Smooth muscle cell (in vitro differentiated cells): ENCODE measurements around the gene SKA3. TPM values are rescaled to one million over a fixed set of nuclear protein-coding genes. Genes with fewer than 3 reads are reported as not detected.
"Not testable (repeated sequence)": the region's sequence is repeated elsewhere in the genome, so short reads cannot be mapped to it uniquely, and the experiment has no call there.

Source experiments
- DNase-seq: peaks from one replicate; lab custom pipeline; 2025; ENCODE audit not compliant: unreplicated experiment; lab: John Stamatoyannopoulos, UW
- H2AFZ ChIP-seq: fragments of 200-600 bp; sonication (generic); 2 replicates; pipeline ENCODE4 v1.6.0; 2016; ENCODE audit warnings: antibody characterized with exemption, low read depth, mild to moderate bottlenecking
- H3F3A ChIP-seq: fragments of 200-600 bp; sonication (generic); 2 replicates; pipeline ENCODE4 v1.6.0; 2017; ENCODE audit warnings: antibody characterized with exemption, low read depth
- H3K27ac ChIP-seq: fragments of 200-600 bp; sonication (generic); 2 replicates; pipeline ENCODE4 v1.5.1; 2016; ENCODE audit warnings: low read depth, mild to moderate bottlenecking
- H3K27me3 ChIP-seq: fragments of 200-600 bp; sonication (generic); 2 replicates; pipeline ENCODE4 v1.6.1; 2016; ENCODE audit warnings: low read depth, mild to moderate bottlenecking
- H3K36me3 ChIP-seq: fragments of 200-600 bp; sonication (generic); 2 replicates; pipeline ENCODE4 v1.5.1; 2016; ENCODE audit warnings: low read depth
- H3K4me1 ChIP-seq: fragments of 200-600 bp; sonication (generic); 2 replicates; pipeline ENCODE4 v1.5.1; 2016; ENCODE audit warnings: low read depth
- H3K4me2 ChIP-seq: fragments of 200-600 bp; sonication (generic); 2 replicates; pipeline ENCODE4 v1.6.0; 2016; ENCODE audit warnings: mild to moderate bottlenecking
- H3K4me3 ChIP-seq: fragments of 200-600 bp; sonication (generic); 2 replicates; pipeline ENCODE4 v1.5.1; 2016; ENCODE audit warnings: mild to moderate bottlenecking
- H3K79me2 ChIP-seq: fragments of 200-600 bp; sonication (generic); 2 replicates; pipeline ENCODE4 v1.6.0; 2016; ENCODE audit warnings: low read depth, mild to moderate bottlenecking
- H3K9ac ChIP-seq: fragments of 200-600 bp; sonication (generic); 2 replicates; pipeline ENCODE4 v1.6.0; 2016; ENCODE audit warnings: low read depth
- H3K9me3 ChIP-seq: fragments of 200-600 bp; sonication (generic); replicated peaks from 2 replicates; pipeline ENCODE4 v1.5.1; 2016; ENCODE audit warnings: low read depth
- H4K20me1 ChIP-seq: fragments of 200-600 bp; sonication (generic); 2 replicates; pipeline ENCODE4 v1.6.0; 2016; ENCODE audit warnings: low read depth
- WGBS: methylation state at CpG from one replicate; pipeline ENCODE4 v1.1.7; 2016; ENCODE audit warnings: low lambda C conversion rate; 5-methylcytosine and 5-hydroxymethylcytosine counted together
- polyA plus RNA-seq: library from polyadenylated mRNA; unstranded; fragments of >200 nt; fragmentation: Nextera tagmentation; extraction: Ambion mirVana; gene quantifications from 2 replicates; pipeline ENCODE4 v1.2.1, GENCODE V29; 2016
- total RNA-seq: library from RNA; depleted of rRNA; stranded (reverse); fragments of >200 nt; gene quantifications from 2 replicates; pipeline ENCODE4 v1.2.3, GENCODE V29; 2014
- TF ChIP-seq, protein P1 (sequence below): fragments of 200-600 bp; sonication (generic); IDR thresholded peaks from 2 replicates; pipeline ENCODE4 v1.5.1; 2017; ENCODE audit warnings: borderline replicate concordance, mild to moderate bottlenecking, antibody characterized with exemption; ENCODE audit not compliant: insufficient read depth, poor library complexity, severe bottlenecking

Gene SKA3
- total and polyA plus RNA-seq, 2 experiments from 2014 or later = 5.4 to 7.2 TPM

DNA sequence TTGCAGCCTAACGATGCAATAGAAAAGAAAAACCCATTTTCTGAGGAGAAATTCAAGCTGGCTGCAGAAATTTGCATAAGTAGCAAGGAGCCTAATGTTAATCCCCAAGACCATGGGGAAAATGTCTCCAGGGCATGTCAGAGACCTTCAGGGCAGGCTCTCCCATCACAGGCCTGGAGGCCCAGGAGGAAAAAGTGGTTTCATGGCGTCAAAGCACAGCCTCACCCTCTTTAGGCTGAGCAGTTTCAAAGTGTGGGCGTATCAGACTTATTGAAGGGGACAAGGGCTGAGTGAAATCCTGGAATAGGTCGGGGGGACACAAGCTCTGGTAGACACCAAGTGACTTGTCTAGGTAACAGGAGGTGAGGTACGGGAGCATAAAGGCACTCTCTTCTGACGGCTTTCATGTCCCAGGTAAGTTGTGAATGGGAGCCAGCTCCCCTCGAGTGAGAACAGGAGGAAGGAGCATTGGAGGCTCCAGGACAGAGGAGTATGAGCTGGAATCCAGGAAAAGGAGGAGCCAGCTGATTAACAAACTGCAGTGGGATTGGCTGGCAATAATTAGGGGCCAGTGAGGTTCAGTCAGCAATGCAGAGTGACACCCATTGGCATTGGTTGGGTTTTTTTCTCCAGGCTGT lies 35.9 kb upstream of the SKA3 start:
- no peak overlapping the region for H2AFZ ChIP-seq
- TF ChIP-seq, protein P1, sequence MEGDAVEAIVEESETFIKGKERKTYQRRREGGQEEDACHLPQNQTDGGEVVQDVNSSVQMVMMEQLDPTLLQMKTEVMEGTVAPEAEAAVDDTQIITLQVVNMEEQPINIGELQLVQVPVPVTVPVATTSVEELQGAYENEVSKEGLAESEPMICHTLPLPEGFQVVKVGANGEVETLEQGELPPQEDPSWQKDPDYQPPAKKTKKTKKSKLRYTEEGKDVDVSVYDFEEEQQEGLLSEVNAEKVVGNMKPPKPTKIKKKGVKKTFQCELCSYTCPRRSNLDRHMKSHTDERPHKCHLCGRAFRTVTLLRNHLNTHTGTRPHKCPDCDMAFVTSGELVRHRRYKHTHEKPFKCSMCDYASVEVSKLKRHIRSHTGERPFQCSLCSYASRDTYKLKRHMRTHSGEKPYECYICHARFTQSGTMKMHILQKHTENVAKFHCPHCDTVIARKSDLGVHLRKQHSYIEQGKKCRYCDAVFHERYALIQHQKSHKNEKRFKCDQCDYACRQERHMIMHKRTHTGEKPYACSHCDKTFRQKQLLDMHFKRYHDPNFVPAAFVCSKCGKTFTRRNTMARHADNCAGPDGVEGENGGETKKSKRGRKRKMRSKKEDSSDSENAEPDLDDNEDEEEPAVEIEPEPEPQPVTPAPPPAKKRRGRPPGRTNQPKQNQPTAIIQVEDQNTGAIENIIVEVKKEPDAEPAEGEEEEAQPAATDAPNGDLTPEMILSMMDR = no peak
- H3K27me3 ChIP-seq = no peaks in the 10 kb centered on the region
- DNase-seq = no peak
- H3K4me3 ChIP-seq = no peak overlapping the region
- no peak overlapping the region for H3K4me2 ChIP-seq
- no peaks in the 10 kb centered on the region for H4K20me1 ChIP-seq
- no peaks in the 10 kb centered on the region for H3K9me3 ChIP-seq
- WGBS = 85% methylated on average over 7 of the region's 7 CpGs
- H3K4me1 ChIP-seq = no peaks in the 10 kb centered on the region
- H3F3A ChIP-seq = no peaks in the 10 kb centered on the region
- H3K79me2 ChIP-seq = no peaks in the 10 kb centered on the region
- H3K9ac ChIP-seq = no peak overlapping the region
- no peaks in the 10 kb centered on the region for H3K36me3 ChIP-seq
- no peak overlapping the region for H3K27ac ChIP-seq

- Histone ChIP-seq H3K27me3 (no peaks in the 10 kb centered on the region), H3K4me3 (no peak overlapping the region), H3K4me1 (no peaks in the 10 kb centered on the region), H3K79me2 (no peaks in the 10 kb centered on the region), H3K9ac (no peak overlapping the region), H2AFZ (no peak overlapping the region), H3K4me2 (no peak overlapping the region), H3K36me3 (no peaks in the 10 kb centered on the region), H3K9me3 (no peaks in the 10 kb centered on the region), H4K20me1 (no peaks in the 10 kb centered on the region), H3K27ac (no peak overlapping the region), H3F3A (no peaks in the 10 kb centered on the region)
- WGBS = 93% methylated on average over 3 of the region's 3 CpGs
- TF ChIP-seq, protein P1 = no peak
- DNase-seq = no peak
Observed at GRCh38 chr13:21208652-21209154, 32.4 kb upstream of the SKA3 start.

- Histone ChIP-seq H3K4me1 (no peaks in the 10 kb centered on the region), H3K79me2 (no peaks in the 10 kb centered on the region), H3K27me3 (no peaks in the 10 kb centered on the region), H3K4me3 (no peak overlapping the region), H3K36me3 (no peaks in the 10 kb centered on the region), H3K9me3 (no peaks in the 10 kb centered on the region), H4K20me1 (no peaks in the 10 kb centered on the region), H3K9ac (no peak overlapping the region), H3F3A (no peaks in the 10 kb centered on the region), H3K4me2 (no peak overlapping the region), H2AFZ (no peak overlapping the region), H3K27ac (no peak overlapping the region)
- no peak for DNase-seq
- WGBS = 83% methylated on average over 3 of the region's 3 CpGs
- TF ChIP-seq, protein P1 = no peak
Observed at GRCh38 chr13:21202767-21203531, 26.6 kb upstream of the SKA3 start.

- H3K4me2 ChIP-seq, DNase-seq, H3K9me3 ChIP-seq, H3K27me3 ChIP-seq, H2AFZ ChIP-seq, H4K20me1 ChIP-seq, H3K4me3 ChIP-seq, H3F3A ChIP-seq, H3K4me1 ChIP-seq, H3K9ac ChIP-seq, H3K27ac ChIP-seq, H3K79me2 ChIP-seq, H3K36me3 ChIP-seq: not testable (repeated sequence)
Observed at GRCh38 chr13:21201456-21202190, 25.3 kb upstream of the SKA3 start.

GRCh38 chr13:21198391-21198790 lies 22.0 kb upstream of the SKA3 start:
- not testable (repeated sequence) for H3K27me3 ChIP-seq, H3K9me3 ChIP-seq, H2AFZ ChIP-seq, H3F3A ChIP-seq, H3K27ac ChIP-seq, DNase-seq, H3K9ac ChIP-seq, H4K20me1 ChIP-seq, H3K4me1 ChIP-seq, H3K4me2 ChIP-seq, H3K4me3 ChIP-seq, H3K79me2 ChIP-seq, H3K36me3 ChIP-seq
- 90% methylated on average over 4 of the region's 4 CpGs for WGBS
